Myocyte (in vitro differentiated cells): ENCODE measurements around the gene ISLR. TPM values are rescaled to one million over a fixed set of nuclear protein-coding genes. Genes with fewer than 3 reads are reported as not detected.

ENCODE experiments used
- DNase-seq: peaks from one replicate; pipeline ENCODE4 v3.0.0-alpha.2; 2012; ENCODE audit warnings: low read depth
- total RNA-seq: library from RNA; depleted of rRNA; stranded (reverse); fragments of >200 nt; gene quantifications from 2 replicates; pipeline ENCODE4 v1.2.3, GENCODE V29; 2014

Gene ISLR
- total RNA-seq, 1 donor from 2014 or later, result 2.2 TPM

- DNase-seq, result no peak
These were observed 36.6 kb downstream of the ISLR start for GRCh38 chr15:74209997-74210671.

- DNase-seq, result no peak
These were observed 37.2 kb downstream of the ISLR start for GRCh38 chr15:74210729-74211128.

- no peak for DNase-seq
These were observed 38.1 kb downstream of the ISLR start for GRCh38 chr15:74211656-74212055.

GRCh38 chr15:74212494-74212893 is 39.0 kb downstream of the ISLR start:
- DNase-seq, result no peak

- no peak for DNase-seq
These were observed 40.4 kb downstream of the ISLR start for GRCh38 chr15:74213858-74214284.

- no peak for DNase-seq
These were observed 41.0 kb downstream of the ISLR start for GRCh38 chr15:74214324-74215021.

GRCh38 chr15:74215958-74216357 is 42.4 kb downstream of the ISLR start:
- no peak for DNase-seq

- no peak for DNase-seq
These were observed 43.4 kb downstream of the ISLR start for GRCh38 chr15:74216949-74217348.

- DNase-seq, result no peak
These were observed 44.7 kb downstream of the ISLR start for GRCh38 chr15:74217907-74218885.

GRCh38 chr15:74220475-74221248 is 47.2 kb downstream of the ISLR start:
- DNase-seq, result no peak

GRCh38 chr15:74221399-74222239 is 48.1 kb downstream of the ISLR start:
- no peak for DNase-seq

- no peak for DNase-seq
These were observed 49.0 kb downstream of the ISLR start for GRCh38 chr15:74222240-74223119.

- no peak for DNase-seq
These were observed 52.4 kb downstream of the ISLR start for GRCh38 chr15:74225928-74226327.

Other genes starting within 250 kb of the ISLR start
- 129 and 136 TPM in 2 replicates for gene LOXL1, start 247.2 kb upstream of the ISLR start, total RNA-seq
- gene STOML1, start 181.4 kb upstream of the ISLR start, total RNA-seq, result 32.2 and 35.1 TPM in 2 replicates
- gene PML, start 179.0 kb upstream of the ISLR start, total RNA-seq, result 33.8 and 43.0 TPM in 2 replicates
- 0.16 TPM in 1 of 2 replicates, not detected in the other for gene GOLGA6A, start 91.2 kb upstream of the ISLR start, total RNA-seq
- not detected in 2 replicates for gene ISLR2, start 43.1 kb upstream of the ISLR start, total RNA-seq
- gene STRA6, start 29.1 kb downstream of the ISLR start, total RNA-seq, result not detected in 2 replicates
- not detected in 2 replicates for gene CCDC33, start 62.6 kb downstream of the ISLR start, total RNA-seq
- not detected in 2 replicates for gene CYP11A1, start 193.9 kb downstream of the ISLR start, total RNA-seq